Right lobe of liver (tissue), 6 donors: Measurements from ENCODE around the gene MXRA7. TPM values are rescaled to one million over a fixed set of nuclear protein-coding genes. Genes with fewer than 3 reads are reported as not detected.
"Not testable (repeated sequence)": the region's sequence is repeated elsewhere in the genome, so short reads cannot be mapped to it uniquely, and the experiment has no call there.

Experiments used
- ATAC-seq, 4 donors: fragments of 200-7000 bp; cut with Tn5 transposase; one replicate each; pipeline ENCODE4 v1.9.1; 2020; ENCODE audit warnings: mild to moderate bottlenecking in 4 of 4, moderate library complexity in 4 of 4
- DNase-seq, 3 donors: peaks; one replicate each; pipeline ENCODE4 v3.0.0-alpha.2; 2020
- H3K27ac ChIP-seq, 3 donors: fragments of 200-600 bp; one replicate each; pipeline ENCODE4 v1.8.0; 2022
- H3K27me3 ChIP-seq, 2 donors: fragments of 200-600 bp; one replicate each; pipeline ENCODE4 v1.8.0; 2022
- H3K36me3 ChIP-seq, 4 donors: fragments of 200-600 bp; sonication (generic) in 1 of 4; one replicate each; pipeline versions ENCODE4 v1.5.1 to v1.8.0; 2017 to 2022; ENCODE audit warnings: control low read depth in 1 of 4
- H3K4me1 ChIP-seq, 4 donors: fragments of 200-600 bp; sonication (generic) in 1 of 4; one replicate each; pipeline versions ENCODE4 v1.5.1 to v1.8.0; 2017 to 2022; ENCODE audit warnings: control low read depth in 1 of 4
- H3K4me3 ChIP-seq, 3 donors: fragments of 200-600 bp; one replicate each; pipeline ENCODE4 v1.8.0; 2022
- H3K9me3 ChIP-seq, 4 donors: fragments of 200-600 bp; sonication (generic) in 1 of 4; one replicate each; pipeline versions ENCODE4 v1.5.1 to v1.8.0; 2017 to 2022; ENCODE audit warnings: control low read depth in 1 of 4
- CTCF ChIP-seq, 4 donors: fragments of 200-600 bp in 3 of 4; fragments of 450-650 bp in 1 of 4; IDR thresholded peaks; one replicate each; pipeline versions ENCODE4 v1.5.1 to v1.8.0; 2016 to 2022; ENCODE audit warnings: antibody characterized with exemption in 4 of 4, mild to moderate bottlenecking in 2 of 4
- POLR2A ChIP-seq: fragments of 450-650 bp; IDR thresholded peaks from one replicate; pipeline ENCODE4 v1.6.1; 2017; ENCODE audit warnings: antibody characterized with exemption, mild to moderate bottlenecking
- WGBS: methylation state at CpG from one replicate; pipeline ENCODE4 v1.1.6; 2018; ENCODE audit warnings: low coverage, low lambda C conversion rate; ENCODE audit not compliant: insufficient coverage; ENCODE audit errors: missing lambda C conversion rate; 5-methylcytosine and 5-hydroxymethylcytosine counted together
- intact Hi-C, 2 donors: fragments of 100-400 bp; cut with DNase I; formaldehyde crosslinking; loops; one replicate each; pipeline versions ENCODE4 v1.11.2 to v1.14.1; 2022
- total RNA-seq, 6 experiments: library from RNA; depleted of rRNA in 2 of 6; stranded (reverse); fragments of >200 nt in 2 of 6; fragmentation: NEBNext Ultra II Directional in 3 of 6; extraction: Animal tissue kit (Norgen Biotek cat#: 25700) in 3 of 6; gene quantifications; one replicate each; pipeline versions ENCODE4 v1.1.0 to v1.2.4, GENCODE V29; 2016 to 2023
- donor health status: DM: no; HTN: yes; CAD: no.
- donor health status: DM: no; HTN: no; CAD: no.
- donor health status: DM: no; HTN: no; CAD: no.
- donor health status: DM: no; HTN: yes; CAD: no.
- donor health status: DM: no; HTN: yes; CAD: no.

MXRA7 gene
- total RNA-seq, 6 experiments from 2014 or later, result 7.7 to 25.4 (median 15.3) TPM

GRCh38 chr17:76701471-76701967, 9.2 kb downstream of the MXRA7 start:
- no peaks in the 10 kb centered on the region for H3K4me1 ChIP-seq
- DNase-seq (no peak), ATAC-seq (no peak)
- TF ChIP-seq CTCF (IDR thresholded peaks at IDR 0.05) (no peak), POLR2A (no peak)
- no peaks in the 10 kb centered on the region for H3K36me3 ChIP-seq
- peak overlapping the region in 2 of 3 donors; percentile 26 to 38 for H3K27ac ChIP-seq
- intact Hi-C loops, result no loop called here
- WGBS, result 42% methylated on average over 6 of the region's 11 CpGs
- H3K4me3 ChIP-seq, result no peak overlapping the region
- no peaks in the 10 kb centered on the region for H3K27me3 ChIP-seq
- H3K9me3 ChIP-seq, result no peaks in the 10 kb centered on the region

- 49% methylated on average over 19 of the region's 33 CpGs for WGBS
- Histone ChIP-seq H3K4me1 (no peaks in the 10 kb centered on the region), H3K36me3 (no peaks in the 10 kb centered on the region), H3K9me3 (no peaks in the 10 kb centered on the region), H3K27ac (peak overlapping the region; percentile 26 to 81 (median 51)), H3K27me3 (no peaks in the 10 kb centered on the region), H3K4me3 (no peak overlapping the region)
- ATAC-seq (peak; percentile 55 to 70 (median 68)), DNase-seq (no peak)
- intact Hi-C loops, result no loop called here
- TF ChIP-seq POLR2A, result no peak
- TF ChIP-seq CTCF (IDR thresholded peaks at IDR 0.05), result no peak
Observed at GRCh38 chr17:76700617-76701470, 9.9 kb downstream of the MXRA7 start.

- ATAC-seq (peak; percentile 19 to 45 (median 28)), DNase-seq (no peak)
- no peak for TF ChIP-seq POLR2A
- TF ChIP-seq CTCF (IDR thresholded peaks at IDR 0.05), result no peak
- Histone ChIP-seq H3K36me3 (no peaks in the 10 kb centered on the region), H3K27me3 (no peaks in the 10 kb centered on the region), H3K4me3 (no peak overlapping the region), H3K9me3 (no peaks in the 10 kb centered on the region), H3K27ac (peak overlapping the region in 2 of 3 donors; percentile 51 to 81), H3K4me1 (no peaks in the 10 kb centered on the region)
- intact Hi-C loops, result no loop called here
- WGBS, result 74% methylated on average over 5 of the region's 8 CpGs
Observed at GRCh38 chr17:76700270-76700616, 10.5 kb downstream of the MXRA7 start.

GRCh38 chr17:76698466-76698977, 12.2 kb downstream of the MXRA7 start:
- H3K27me3 ChIP-seq, H3K4me1 ChIP-seq, DNase-seq, H3K36me3 ChIP-seq, intact Hi-C loops, H3K4me3 ChIP-seq, ATAC-seq, H3K9me3 ChIP-seq: not testable (repeated sequence)
- 69% methylated on average over 5 of the region's 7 CpGs for WGBS
- peak overlapping the region in 1 of 3 donors; percentile 81 for H3K27ac ChIP-seq
